ENCODE results near the gene NID2. TPM values are rescaled to one million over a fixed set of nuclear protein-coding genes. Genes with fewer than 3 reads are reported as not detected.

NID2 gene
- total and polyA plus RNA-seq, 4 donors = 2.3 to 23.3 (median 10.1) TPM

- no peak for TF ChIP-seq CTCF (IDR thresholded peaks at IDR 0.05; ENCODE audit: low read depth, low read length, missing input control)
- TF ChIP-seq RXRA (IDR thresholded peaks at IDR 0.05) = no peak
These were observed 70.5 kb downstream of the NID2 start (continued) for GRCh38 chr14:51998348-51998747.

- WGBS = 64% methylated on average over 4 of the region's 4 CpGs
- Histone ChIP-seq H3K9ac (ENCODE audit: low read depth in 1 of 2, low read length in 2 of 2) (no peak overlapping the region), H3K4me1 (ENCODE audit: control insufficient read depth in 4 of 4, insufficient read depth in 4 of 4, low read length in 3 of 4) (no peaks in the 10 kb centered on the region), H3K27me3 (ENCODE audit: control insufficient read depth in 4 of 4, insufficient read depth in 4 of 4, low read length in 3 of 4) (no peaks in the 10 kb centered on the region), H3K9me3 (ENCODE audit: control insufficient read depth in 4 of 4, low read length in 3 of 4) (no peaks in the 10 kb centered on the region), H3K4me3 (ENCODE audit: low read depth in 1 of 3, low read length in 3 of 3) (no peak overlapping the region), H3K27ac (ENCODE audit: low read depth in 1 of 2, low read length in 2 of 2) (no peak overlapping the region), H3K36me3 (ENCODE audit: control insufficient read depth in 4 of 4, insufficient read depth in 3 of 4, low read depth in 1 of 4, low read length in 3 of 4) (peaks cover 2 to 39% (median 30%) of the 10 kb centered on the region in 4 donors)
- no peak for DNase-seq (ENCODE audit: low spot score)
- TF ChIP-seq ATF3 (IDR thresholded peaks at IDR 0.05) (no peak), CTCF (IDR thresholded peaks at IDR 0.05; ENCODE audit: low read depth, low read length, missing input control) (peak; percentile 60), RAD21 (IDR thresholded peaks at IDR 0.05) (peak; percentile 79 to 80)
These were observed 72.6 kb downstream of the NID2 start for GRCh38 chr14:51996148-51996746.

- Histone ChIP-seq H3K27me3 (ENCODE audit: control insufficient read depth in 4 of 4, insufficient read depth in 4 of 4, low read length in 3 of 4) (no peaks in the 10 kb centered on the region), H3K4me3 (ENCODE audit: low read depth in 1 of 3, low read length in 3 of 3) (no peak overlapping the region), H3K27ac (ENCODE audit: low read depth in 1 of 2, low read length in 2 of 2) (no peak overlapping the region), H3K9me3 (ENCODE audit: control insufficient read depth in 4 of 4, low read length in 3 of 4) (no peaks in the 10 kb centered on the region), H3K9ac (ENCODE audit: low read depth in 1 of 2, low read length in 2 of 2) (no peak overlapping the region), H3K36me3 (ENCODE audit: control insufficient read depth in 4 of 4, insufficient read depth in 3 of 4, low read depth in 1 of 4, low read length in 3 of 4) (peaks cover 2 to 30% (median 25%) of the 10 kb centered on the region in 4 donors), H3K4me1 (ENCODE audit: control insufficient read depth in 4 of 4, insufficient read depth in 4 of 4, low read length in 3 of 4) (peaks cover 0 to 11% (median 10%) of the 10 kb centered on the region in 4 donors)
- WGBS = 75% methylated on average over 3 of the region's 3 CpGs
- TF ChIP-seq FOXA1 (IDR thresholded peaks at IDR 0.05) = no peak
- no peak for TF ChIP-seq EGR1 (IDR thresholded peaks at IDR 0.05; ENCODE audit: low read depth in 2 of 2)
- no peak for TF ChIP-seq MAX (IDR thresholded peaks at IDR 0.05)
- no peak for TF ChIP-seq TAF1 (conservative IDR thresholded peaks at IDR 0.05)
- no peak for TF ChIP-seq CTCF (IDR thresholded peaks at IDR 0.05; ENCODE audit: low read depth, low read length, missing input control)
- DNase-seq (ENCODE audit: low spot score) = no peak
These were observed 75.5 kb downstream of the NID2 start for GRCh38 chr14:51993285-51993920.

All from liver (tissue), 9 donors.